GM12892 (cell line): Measurements from ENCODE around the gene THRB.

Source experiments
- POLR2A ChIP-seq: IDR thresholded peaks from 2 replicates; pipeline ENCODE4 v1.6.1; 2011; ENCODE audit warnings: low read depth, low read length, control low read depth
- POLR2AphosphoS5 ChIP-seq: IDR thresholded peaks from 2 replicates; pipeline ENCODE4 v1.6.1; 2011; ENCODE audit warnings: low read depth, low read length, control low read depth

DNA sequence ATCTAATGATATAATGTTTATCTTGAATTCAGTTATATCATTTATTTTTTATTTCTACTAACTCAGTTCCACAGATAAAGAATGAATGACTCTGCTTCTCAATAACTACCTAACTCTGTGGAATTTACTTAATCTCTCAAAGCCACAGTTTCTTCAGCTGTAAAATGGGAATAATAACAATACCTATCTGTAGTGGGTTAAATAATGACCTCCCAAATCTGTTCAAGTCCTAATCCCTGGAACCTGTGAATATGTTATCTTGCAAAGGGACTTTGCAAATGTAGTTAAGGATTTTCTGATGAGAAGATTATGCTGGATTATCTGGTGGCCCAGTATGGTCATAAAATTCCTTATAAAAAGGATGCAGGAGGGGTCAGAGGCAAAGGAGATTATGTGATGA, 61.7 kb downstream of the THRB start:
- no peak for TF ChIP-seq POLR2A
- TF ChIP-seq POLR2AphosphoS5: no peak
